Measurements from ENCODE around the gene APLN.

The APLN gene

GRCh38 chrX:129654652-129655546 is at the start of gene APLN:
TSS of gene APLN (minus strand) at chrX:129654956. CDS start at chrX:129654630, 326 bp downstream.
- peak within 1 kb of the TSS; percentile 23; the same call in 1 of the 2 replicates for H3K4me3 ChIP-seq (ENCODE audit: low read length)
- TF ChIP-seq ZNF274 (IDR thresholded peaks at IDR 0.05; ENCODE audit: low read depth, low read length) = no peak

- H3K4me3 ChIP-seq (ENCODE audit: low read length) = no peak overlapping the region
- TF ChIP-seq ZNF274 (IDR thresholded peaks at IDR 0.05; ENCODE audit: low read depth, low read length) = no peak
These were observed 49.7 kb upstream of the APLN start for GRCh38 chrX:129704491-129704890.

GRCh38 chrX:129701624-129702069 is 46.9 kb upstream of the APLN start:
- TF ChIP-seq ZNF274 (IDR thresholded peaks at IDR 0.05; ENCODE audit: low read depth, low read length) = no peak
- H3K4me3 ChIP-seq (ENCODE audit: low read length) = no peak overlapping the region

- TF ChIP-seq ZNF274 (IDR thresholded peaks at IDR 0.05; ENCODE audit: low read depth, low read length) = no peak
- H3K4me3 ChIP-seq (ENCODE audit: low read length) = no peak overlapping the region
These were observed 45.8 kb upstream of the APLN start for GRCh38 chrX:129700536-129700935.

- H3K4me3 ChIP-seq (ENCODE audit: low read length) = no peak overlapping the region
- TF ChIP-seq ZNF274 (IDR thresholded peaks at IDR 0.05; ENCODE audit: low read depth, low read length) = no peak
These were observed 43.4 kb upstream of the APLN start for GRCh38 chrX:129698150-129698549.

- TF ChIP-seq ZNF274 (IDR thresholded peaks at IDR 0.05; ENCODE audit: low read depth, low read length) = no peak
- H3K4me3 ChIP-seq (ENCODE audit: low read length) = no peak overlapping the region
These were observed 42.6 kb upstream of the APLN start for GRCh38 chrX:129697204-129697829.

GRCh38 chrX:129696463-129697155 is 41.9 kb upstream of the APLN start:
- no peak for TF ChIP-seq ZNF274 (IDR thresholded peaks at IDR 0.05; ENCODE audit: low read depth, low read length)
- no peak overlapping the region for H3K4me3 ChIP-seq (ENCODE audit: low read length)

- TF ChIP-seq ZNF274 (IDR thresholded peaks at IDR 0.05; ENCODE audit: low read depth, low read length) = no peak
- no peak overlapping the region for H3K4me3 ChIP-seq (ENCODE audit: low read length)
These were observed 41.2 kb upstream of the APLN start for GRCh38 chrX:129695937-129696336.

GRCh38 chrX:129695535-129695934 is 40.8 kb upstream of the APLN start:
- no peak overlapping the region for H3K4me3 ChIP-seq (ENCODE audit: low read length)
- no peak for TF ChIP-seq ZNF274 (IDR thresholded peaks at IDR 0.05; ENCODE audit: low read depth, low read length)

- H3K4me3 ChIP-seq (ENCODE audit: low read length) = no peak overlapping the region
- no peak for TF ChIP-seq ZNF274 (IDR thresholded peaks at IDR 0.05; ENCODE audit: low read depth, low read length)
These were observed 40.0 kb upstream of the APLN start for GRCh38 chrX:129694805-129695204.

GRCh38 chrX:129693354-129693753 is 38.6 kb upstream of the APLN start:
- H3K4me3 ChIP-seq (ENCODE audit: low read length) = no peak overlapping the region
- TF ChIP-seq ZNF274 (IDR thresholded peaks at IDR 0.05; ENCODE audit: low read depth, low read length) = no peak

GRCh38 chrX:129690435-129690834 is 35.7 kb upstream of the APLN start:
- no peak for TF ChIP-seq ZNF274 (IDR thresholded peaks at IDR 0.05; ENCODE audit: low read depth, low read length)
- no peak overlapping the region for H3K4me3 ChIP-seq (ENCODE audit: low read length)

GRCh38 chrX:129689796-129690195 is 35.0 kb upstream of the APLN start:
- H3K4me3 ChIP-seq (ENCODE audit: low read length) = no peak overlapping the region
- no peak for TF ChIP-seq ZNF274 (IDR thresholded peaks at IDR 0.05; ENCODE audit: low read depth, low read length)

- H3K4me3 ChIP-seq (ENCODE audit: low read length) = no peak overlapping the region
- TF ChIP-seq ZNF274 (IDR thresholded peaks at IDR 0.05; ENCODE audit: low read depth, low read length) = no peak
These were observed 33.3 kb upstream of the APLN start for GRCh38 chrX:129688097-129688496.
